ENCODE measurements around the gene ITGA2B.
"Not testable (repeated sequence)": the region's sequence is repeated elsewhere in the genome, so short reads cannot be mapped to it uniquely, and the experiment has no call there.

The ITGA2B gene

GRCh38 chr17:44351961-44352827 lies 37.3 kb downstream of the ITGA2B start:
- DNase-seq: no peak

GRCh38 chr17:44351464-44351863 lies 38.0 kb downstream of the ITGA2B start:
- DNase-seq: no peak

DNA sequence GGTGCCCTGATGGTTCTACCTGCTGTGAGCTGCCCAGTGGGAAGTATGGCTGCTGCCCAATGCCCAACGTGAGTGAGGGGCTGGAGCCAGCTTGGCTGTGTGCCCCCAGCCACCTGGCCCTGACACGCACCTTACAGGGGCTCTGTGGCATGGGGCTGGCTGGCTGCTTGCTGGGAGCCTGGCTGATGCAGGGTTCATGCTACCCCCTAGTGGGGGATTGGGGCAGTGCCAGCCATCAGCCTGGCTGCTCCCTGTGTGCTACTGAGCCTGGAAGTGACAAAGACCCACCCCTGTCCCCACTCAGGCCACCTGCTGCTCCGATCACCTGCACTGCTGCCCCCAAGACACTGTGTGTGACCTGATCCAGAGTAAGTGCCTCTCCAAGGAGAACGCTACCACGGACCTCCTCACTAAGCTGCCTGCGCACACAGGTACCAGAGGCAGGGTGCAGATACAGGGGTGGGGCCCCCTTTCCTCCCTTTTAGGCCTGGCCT lies 38.7 kb downstream of the ITGA2B start:
- peak; percentile 57 for DNase-seq

DNA sequence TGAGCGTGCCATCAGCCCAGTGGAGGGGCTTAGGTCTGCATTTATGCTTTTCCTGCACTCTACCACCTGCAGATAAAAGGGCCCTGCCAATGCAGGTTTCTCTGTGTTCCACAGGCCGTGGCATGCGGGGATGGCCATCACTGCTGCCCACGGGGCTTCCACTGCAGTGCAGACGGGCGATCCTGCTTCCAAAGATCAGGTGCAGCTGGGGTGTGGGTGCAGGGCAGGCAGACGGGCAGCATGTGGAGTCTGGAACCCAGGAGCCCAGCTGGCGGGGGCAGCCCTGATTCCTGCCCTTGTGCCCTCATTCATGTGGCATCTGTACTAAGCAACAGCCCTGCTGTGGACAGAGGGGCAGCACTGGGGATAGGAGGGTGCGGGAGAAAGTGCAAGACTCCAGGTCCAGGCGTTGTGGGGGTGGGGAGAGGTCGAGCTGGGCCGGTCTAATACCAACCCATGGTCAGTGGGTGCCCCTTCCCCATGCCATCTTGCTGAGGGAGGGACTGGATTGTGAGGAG lies 39.8 kb downstream of the ITGA2B start:
- DNase-seq: no peak

GRCh38 chr17:44348988-44349364 lies 40.5 kb downstream of the ITGA2B start:
- DNase-seq: no peak

- DNase-seq: no peak
These were observed 41.0 kb downstream of the ITGA2B start for GRCh38 chr17:44348234-44348987.

DNA sequence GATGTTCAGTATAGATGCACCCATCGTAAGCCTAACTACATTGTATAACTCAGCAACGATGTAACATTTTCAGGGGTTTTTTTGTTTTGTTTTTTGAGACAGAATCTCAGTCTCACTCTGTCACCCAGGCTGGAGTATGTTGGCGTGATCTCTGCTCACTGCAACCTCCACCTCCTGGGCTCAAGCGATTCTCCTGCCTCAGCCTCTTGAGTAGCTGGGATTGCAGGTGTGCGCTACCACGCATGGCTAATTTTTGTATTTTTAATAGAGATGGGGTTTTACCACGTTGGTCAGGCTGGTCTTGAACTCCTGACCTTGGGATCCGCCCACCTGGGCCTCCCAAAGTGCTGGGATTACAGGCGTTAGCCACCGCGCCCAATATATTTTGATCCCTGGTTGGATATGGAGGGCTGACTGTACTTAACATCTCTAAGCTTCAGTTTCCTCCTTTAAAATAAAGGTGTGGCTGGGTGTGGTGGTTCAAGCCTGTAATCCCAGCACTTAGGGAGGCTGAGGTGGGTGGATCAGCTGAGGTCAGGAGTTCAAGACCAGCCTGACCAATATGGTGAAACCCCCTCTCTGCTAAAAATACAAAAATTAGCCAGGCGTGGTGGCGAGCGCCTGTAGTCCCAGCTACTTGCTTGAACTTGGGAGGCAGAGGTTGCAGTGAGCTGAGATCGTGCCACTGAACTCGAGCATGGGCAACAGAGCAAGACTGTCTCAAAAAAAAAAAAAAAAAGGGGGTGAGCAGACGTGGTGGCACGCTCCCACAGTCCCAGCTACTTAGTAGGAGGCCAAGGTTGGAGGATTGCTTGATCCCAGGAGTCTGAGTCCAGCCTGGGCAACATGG lies 42.0 kb downstream of the ITGA2B start:
- not testable (repeated sequence) for DNase-seq

GRCh38 chr17:44346064-44346844 lies 43.2 kb downstream of the ITGA2B start:
- no peak for DNase-seq

DNA sequence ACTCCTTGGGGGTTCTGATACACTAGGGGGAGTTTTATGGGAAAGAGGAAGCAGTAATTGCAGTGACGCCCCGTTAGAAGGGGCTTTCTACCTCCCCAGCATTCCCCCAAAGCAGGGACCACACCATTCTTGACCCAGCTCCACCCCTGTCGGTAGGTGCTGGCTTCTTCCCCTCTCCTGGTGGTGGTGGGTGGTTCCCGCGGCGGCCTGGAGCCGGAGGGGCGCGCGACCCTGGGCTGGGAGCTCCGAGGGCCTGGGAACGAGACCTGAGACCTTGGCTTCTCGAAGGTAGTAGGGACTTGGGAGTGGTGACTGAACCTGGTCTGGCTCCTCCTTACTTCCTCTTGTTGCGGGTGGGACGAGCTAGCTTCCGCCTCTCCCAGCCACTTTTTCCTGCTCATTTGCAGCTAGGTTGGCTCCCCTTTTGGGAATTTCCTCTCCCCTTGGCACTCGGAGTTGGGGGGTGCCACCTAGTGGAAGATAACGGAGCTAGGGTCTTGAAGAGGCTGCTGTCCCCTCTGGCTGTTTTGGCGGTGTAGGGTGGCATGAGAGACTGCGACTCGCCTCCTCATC lies 43.9 kb downstream of the ITGA2B start:
- DNase-seq: no peak

- peak; percentile 74 for DNase-seq
These were observed 44.5 kb downstream of the ITGA2B start, which contains the start of gene GRN for GRCh38 chr17:44344939-44345453. TSS of gene GRN (plus strand) at chr17:44345302. CDS start at chr17:44349165, 3,863 bp downstream.

DNA sequence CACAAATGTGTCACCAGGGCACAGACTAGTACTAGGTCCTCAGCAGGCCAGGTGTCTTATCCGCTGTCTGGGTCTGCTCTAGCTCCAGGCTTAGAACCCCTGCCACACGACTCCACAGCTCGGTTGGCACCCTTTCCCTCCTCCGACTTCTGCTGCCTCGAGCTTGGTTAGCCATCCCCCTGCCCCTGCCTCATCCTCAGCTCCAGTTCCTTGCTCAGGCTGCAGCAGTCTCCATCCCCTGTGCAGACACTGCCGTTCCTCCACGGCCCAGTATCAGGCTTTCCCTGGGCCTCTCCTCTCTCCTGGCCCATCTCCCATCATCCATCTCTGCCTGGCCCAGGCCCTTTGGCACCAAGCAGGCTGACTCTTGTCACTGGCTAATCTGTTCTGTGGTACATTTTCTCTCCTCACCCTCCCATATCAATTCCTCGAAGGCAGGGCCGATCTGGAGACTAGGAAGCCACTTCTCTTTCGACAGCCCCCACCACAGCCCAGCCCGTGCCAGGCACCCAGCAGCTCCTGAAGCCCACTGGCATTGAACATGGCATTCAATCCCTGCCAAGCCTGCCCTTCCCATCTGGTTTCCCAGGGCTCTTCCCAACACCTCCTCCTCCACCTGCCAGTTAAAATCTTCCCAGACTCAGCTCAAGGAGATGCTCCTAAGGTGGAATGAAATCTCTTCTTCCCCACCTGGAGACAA lies 45.8 kb downstream of the ITGA2B start:
- no peak for DNase-seq

DNA sequence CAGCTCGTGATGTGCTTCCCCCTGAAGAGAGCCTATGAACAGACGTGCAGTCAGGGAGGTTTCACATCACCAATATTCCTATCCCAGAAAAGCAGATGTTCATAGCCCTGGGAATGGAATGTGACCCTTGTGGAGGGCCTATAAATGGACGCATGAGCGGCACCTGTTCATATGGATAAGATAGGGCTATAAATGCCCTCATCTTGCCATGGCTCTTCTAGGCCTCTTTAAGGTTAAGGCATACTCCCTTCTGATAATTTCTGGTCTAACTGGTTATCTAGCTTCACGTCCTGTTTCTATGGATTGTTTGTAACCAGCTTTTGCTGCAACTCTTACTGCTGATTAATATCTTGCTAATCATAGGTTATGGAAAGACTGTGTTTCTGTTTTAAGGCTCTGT lies 48.9 kb downstream of the ITGA2B start:
- not testable (repeated sequence) for DNase-seq

GRCh38 chr17:44338702-44339101 lies 50.7 kb downstream of the ITGA2B start:
- DNase-seq: no peak

DNA sequence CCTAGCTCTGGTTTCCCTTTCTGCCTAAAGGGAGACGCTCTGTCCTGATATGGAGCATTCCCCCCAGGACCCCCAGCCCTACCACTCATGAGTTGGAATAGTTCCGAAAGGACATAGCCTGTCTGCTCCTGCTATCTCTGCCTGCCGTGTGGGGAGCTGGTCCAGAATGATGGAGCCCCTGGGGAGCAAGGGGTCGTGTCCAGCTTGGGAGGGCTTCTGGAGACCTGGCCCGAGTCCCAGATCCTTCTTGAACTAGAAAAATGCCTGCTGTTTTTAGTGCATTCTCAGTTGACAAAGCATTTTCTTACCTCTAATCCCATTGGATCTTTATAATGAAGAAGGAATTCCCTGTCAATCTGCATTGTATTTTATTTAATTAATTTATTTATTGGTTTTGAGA lies 53.5 kb downstream of the ITGA2B start:
- no peak for DNase-seq

GRCh38 chr17:44335564-44335963 lies 53.9 kb downstream of the ITGA2B start:
- DNase-seq: no peak

- no peak for DNase-seq
These were observed 54.7 kb downstream of the ITGA2B start for GRCh38 chr17:44334727-44335126.

- no peak for DNase-seq
These were observed 55.1 kb downstream of the ITGA2B start for GRCh38 chr17:44334315-44334714.

- no peak for DNase-seq
These were observed 56.1 kb downstream of the ITGA2B start for GRCh38 chr17:44333371-44333770.

DNA sequence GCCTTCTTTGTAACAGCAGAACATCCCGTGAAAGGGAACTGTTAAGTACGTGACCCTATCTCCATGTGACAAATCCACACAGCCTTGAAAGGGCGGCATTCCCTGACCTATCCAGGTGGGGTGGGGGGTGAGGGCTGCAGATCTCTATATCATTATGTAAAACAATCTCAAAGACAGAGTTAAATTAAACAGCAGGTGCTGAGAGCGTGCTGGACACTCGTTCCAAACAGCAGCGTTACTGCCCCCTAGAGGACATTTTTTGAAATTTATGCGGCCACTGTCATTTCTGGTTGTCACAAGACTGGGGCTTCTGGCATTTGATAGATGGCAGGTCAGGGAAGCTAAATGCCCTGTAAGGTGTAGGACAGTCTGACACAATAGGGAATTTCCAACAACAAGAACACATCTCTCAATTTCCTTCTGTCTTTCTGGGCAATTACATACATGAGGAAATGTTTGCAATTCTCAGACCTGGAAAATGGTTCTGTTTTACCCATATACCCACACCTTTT lies 58.1 kb downstream of the ITGA2B start:
- DNase-seq: peak; percentile 46

DNA sequence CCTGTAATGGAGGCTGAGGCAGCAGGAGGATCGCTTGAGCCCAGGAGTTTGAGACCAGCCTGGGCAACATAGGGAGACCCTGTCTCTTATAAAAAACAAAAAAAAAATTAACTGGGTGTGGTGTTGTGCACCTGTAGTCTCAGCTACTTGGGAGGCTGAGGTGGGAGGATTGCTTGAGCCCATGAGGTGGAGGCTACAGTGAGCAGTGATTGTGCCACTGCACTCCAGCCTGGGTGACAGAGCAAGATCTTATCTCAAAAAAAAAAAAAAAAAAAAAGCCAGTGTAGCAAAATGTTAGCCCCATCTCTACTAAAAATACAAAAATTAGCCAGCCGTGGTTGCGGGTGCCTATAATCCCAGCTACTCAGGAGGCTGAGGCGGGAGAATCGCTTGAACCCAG lies 59.2 kb downstream of the ITGA2B start:
- DNase-seq: not testable (repeated sequence)
